ENCODE data around the gene FOXN4.
A peak's percentile ranks its signal among the peaks of the same experiment; 100 is the strongest.

FOXN4 gene

DNA sequence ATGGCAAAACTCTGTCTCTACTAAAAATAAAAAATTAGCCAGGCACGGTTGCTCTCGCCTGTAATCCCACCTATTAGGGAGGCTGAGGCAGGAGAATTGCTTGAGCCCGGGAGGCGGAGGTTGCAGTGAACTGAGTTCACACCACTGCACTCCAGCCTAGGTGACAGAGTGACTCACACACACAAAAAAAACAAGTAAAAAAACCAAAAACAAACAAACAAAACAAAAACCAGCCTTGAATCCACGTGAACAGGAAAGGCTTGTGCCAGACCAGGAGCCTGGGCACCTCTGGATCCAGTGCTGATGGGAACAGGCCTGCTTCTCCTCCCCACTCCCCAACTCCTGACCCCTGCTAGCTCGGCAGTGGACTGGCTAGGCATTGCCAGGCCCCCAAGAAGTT lies 3.5 kb downstream of the FOXN4 start:
- no peak for DNase-seq

DNA sequence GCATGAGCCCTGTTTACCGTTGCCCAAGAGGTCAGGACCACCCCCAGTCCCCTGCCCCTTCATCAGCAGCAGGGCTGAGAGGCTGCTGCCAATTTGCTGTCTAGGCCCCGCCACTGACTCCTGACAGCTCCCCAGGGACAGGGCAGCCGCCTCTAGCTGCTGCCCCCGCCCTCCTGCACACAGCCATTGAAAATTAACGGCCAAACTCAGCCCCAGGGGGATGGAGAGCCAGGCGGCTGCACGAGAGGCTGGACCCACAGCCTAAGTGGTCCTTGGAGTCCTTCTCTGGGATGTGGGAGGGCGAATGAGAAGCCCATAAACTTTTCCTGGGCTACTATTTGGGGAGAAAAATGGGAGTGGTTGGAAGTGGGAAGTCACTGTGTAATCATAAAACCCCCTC lies 4.6 kb downstream of the FOXN4 start:
- no peak for DNase-seq

DNA sequence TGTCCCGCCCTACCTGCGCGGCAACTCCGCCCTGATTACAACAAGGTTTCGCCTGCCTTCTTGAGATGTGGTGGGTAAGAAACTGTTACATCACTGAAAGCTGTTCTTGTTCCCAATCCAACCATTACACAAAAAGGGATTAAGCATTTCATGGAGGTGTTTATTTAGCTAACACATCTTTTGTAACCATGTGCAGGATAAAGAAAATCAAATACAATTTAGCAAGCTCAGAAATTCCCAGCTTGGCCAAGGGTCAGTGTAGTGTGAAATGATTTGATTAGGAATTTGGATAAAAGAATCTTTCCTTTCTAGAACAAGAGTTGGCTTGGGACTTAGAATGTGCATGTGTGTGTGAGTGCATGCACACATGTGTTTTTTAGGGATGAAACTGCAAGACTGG lies 6.3 kb downstream of the FOXN4 start:
- DNase-seq = no peak

DNA sequence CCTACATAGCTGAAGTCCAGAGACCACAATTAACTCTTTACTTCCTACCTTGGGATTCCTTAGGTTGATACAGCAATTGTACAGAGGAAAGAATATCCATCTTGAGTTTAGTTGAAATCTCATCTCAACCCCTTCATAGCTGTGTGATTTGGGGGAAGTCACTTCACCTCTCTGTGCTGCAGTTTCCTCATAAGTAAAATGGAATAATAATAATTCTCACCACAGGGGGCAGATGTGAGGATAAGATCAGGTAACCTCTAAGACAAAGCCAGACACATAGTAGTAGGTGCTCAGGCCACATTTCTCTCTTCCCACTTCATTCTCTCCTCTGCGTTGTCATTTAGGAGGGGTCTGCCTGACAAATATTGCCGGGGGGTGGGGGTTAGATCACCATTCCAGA lies 6.7 kb downstream of the FOXN4 start:
- DNase-seq = no peak

DNA sequence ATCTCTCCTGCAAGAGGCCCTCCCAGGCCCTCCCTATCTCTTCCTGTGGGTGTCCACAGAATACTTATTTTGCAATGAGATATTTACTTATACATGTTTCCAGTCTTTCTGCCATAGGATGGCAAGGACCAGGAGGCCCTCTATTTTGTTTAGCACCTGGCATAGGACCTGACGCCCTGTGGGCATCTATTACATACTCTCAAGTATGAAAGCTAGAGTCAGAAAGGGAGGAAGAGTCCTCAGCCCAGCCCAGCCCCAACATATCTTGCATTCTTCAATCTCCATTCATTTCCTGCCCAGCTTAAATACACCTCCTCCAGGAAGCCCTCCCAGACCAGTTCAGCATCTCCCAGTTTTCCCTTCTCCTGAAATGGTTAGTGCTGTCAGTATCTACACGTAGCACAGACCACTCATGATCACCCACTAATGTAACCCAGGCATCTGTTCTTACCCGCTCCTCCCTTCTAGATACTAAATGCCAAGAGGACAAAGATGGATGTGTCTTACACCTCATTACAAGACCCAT lies 7.4 kb downstream of the FOXN4 start:
- no peak for DNase-seq

- DNase-seq = no peak
Observed at GRCh38 chr12:109299849-109300248, 9.2 kb downstream of the FOXN4 start.

DNA sequence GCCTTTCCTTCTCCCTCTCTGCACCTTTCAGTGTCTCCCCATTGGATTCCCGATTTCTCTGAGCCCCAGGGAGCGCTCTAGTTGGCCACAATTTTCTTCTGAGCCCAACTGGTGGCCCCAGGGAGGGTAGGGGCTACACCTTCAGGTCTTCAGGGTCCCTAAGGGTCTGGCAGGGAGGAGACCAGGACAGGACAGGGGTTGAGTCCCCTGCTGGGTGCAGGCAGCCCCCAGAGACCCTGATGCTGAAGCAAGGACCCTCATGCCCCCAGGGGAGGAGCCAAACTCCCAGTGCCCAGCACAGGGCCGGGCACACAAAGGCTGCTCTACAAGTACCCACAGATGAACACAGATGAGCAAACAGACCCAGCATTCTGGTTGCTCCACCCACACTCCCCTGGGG lies 12.7 kb downstream of the FOXN4 start:
- no peak for DNase-seq

- no peak for DNase-seq
Observed at GRCh38 chr12:109295764-109296425, 13.2 kb downstream of the FOXN4 start.

DNA sequence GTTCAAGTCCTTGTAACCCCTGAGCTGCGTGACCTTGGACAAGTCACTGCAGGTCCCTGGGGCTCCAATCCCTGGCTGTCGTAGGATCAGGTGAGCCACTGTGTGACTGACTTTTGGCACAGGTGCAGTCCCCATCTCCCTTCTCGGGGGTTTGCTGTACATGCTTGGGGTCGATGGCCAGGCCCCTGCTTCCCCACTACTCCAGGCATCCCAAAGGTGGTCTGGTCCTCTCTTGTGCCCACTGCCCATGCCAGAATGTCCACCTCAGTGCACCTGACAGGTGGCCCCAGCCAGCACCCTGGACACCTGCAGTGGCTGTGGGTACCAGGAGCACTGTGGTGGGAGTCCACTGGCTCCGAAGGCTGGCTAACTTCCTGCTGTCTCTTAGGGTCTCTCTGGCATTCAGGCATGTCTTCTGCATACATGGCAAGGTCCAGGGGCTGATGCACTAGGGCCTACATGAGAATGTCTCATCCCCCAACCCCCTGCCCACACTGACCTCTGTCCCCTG lies 14.7 kb downstream of the FOXN4 start:
- DNase-seq = no peak

- no peak for DNase-seq
Observed at GRCh38 chr12:109293106-109293505, 16.0 kb downstream of the FOXN4 start.

DNA sequence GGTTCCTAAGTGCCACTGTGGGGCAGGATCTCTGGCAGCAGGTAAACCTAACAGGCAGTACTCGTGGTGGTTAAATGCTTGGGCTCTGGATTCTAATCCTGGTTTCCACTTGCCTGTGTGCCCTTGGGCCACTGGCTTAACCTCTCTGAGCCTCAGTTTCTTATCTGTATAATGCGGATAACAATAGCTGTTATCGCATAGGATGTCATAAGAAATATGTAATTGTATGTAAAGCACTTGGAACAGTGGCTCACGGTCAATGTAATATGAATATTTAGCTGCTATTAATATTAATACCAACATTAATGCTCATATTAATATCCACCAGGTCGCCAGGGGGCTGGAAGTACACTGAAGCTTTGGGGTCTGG lies 16.8 kb downstream of the FOXN4 start:
- DNase-seq = no peak

DNA sequence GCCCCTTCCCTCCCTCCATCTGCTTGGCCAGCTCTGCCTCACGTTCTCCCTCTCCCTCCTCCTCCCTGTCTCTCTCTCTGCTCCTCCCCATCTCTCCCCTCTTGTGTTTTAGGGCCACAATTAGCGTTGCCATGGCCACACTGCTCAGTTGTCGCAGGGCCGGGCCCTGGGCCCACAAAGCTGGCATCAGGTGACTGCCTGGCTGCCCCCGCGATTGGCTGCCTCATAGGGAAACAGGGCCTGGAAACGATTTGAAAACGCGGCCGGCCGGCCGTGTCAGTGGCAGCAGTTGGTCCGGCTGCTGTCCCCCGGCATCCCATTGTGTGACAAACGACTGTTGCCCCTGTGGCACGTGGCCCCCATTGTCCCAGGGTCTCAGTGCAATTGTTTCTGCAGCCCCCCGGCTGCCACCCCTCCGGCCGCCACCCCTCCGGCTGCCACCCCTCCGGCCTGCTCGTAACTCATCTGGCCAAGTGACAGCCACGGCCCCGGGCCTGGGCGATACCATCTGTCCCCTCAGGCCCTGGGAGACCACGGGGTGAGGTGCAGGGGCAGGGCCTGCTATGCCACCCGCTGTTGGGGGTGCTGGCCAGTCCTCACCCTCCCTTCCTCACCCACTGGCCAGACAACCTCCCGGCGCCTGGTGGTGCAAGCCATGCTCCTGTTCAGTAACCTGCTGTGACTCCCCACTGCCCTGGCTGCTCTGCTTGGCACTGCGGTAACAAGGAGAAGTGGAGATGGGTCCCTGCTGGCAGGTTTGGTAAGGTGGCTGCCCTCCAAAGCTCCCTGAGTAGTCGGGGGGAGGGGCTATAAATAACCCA lies 17.4 kb downstream of the FOXN4 start:
- peak; percentile 97 to 98 for DNase-seq

DNA sequence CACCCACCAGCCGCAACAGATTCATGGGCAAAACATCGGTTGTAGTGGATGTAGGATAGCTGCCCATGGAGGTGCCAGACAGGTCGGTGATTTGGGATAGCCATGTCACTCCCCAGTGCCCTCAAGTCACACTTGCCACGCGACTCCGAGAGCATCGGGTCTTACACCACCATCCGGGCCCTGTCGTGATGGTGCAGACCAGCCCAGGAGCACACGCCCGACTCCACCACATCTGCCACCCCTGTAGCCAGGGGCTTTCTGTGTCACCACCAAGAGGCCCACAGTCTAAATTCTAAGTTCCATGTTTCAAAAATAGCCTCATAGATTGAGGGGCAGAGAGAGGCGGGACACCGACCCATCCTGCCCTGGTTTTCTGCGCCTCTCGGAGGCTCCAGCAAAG lies 18.0 kb downstream of the FOXN4 start:
- DNase-seq = no peak

GRCh38 chr12:109290061-109290460 lies 19.0 kb downstream of the FOXN4 start:
- DNase-seq = no peak

- no peak for DNase-seq
Observed at GRCh38 chr12:109289551-109289950, 19.5 kb downstream of the FOXN4 start.

DNA sequence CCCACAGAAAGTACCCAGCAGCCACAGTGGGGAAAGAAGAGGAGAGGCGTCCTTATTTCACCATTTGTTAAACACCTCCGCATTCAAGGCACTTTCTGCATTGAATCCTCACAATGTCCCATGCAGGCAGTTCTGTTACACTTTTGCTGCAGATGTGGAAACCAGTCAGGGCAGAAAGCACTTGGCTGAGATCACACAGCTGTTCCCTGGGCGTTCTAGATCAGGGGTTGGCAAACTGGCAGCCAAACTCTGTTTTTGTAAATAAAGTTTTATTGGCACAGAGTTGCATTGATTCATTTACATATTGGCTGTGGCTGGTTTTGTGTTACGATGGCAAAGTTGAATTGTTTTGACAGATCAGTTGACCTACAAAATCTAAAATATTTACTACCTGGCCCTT lies 20.1 kb downstream of the FOXN4 start:
- no peak for DNase-seq

DNA sequence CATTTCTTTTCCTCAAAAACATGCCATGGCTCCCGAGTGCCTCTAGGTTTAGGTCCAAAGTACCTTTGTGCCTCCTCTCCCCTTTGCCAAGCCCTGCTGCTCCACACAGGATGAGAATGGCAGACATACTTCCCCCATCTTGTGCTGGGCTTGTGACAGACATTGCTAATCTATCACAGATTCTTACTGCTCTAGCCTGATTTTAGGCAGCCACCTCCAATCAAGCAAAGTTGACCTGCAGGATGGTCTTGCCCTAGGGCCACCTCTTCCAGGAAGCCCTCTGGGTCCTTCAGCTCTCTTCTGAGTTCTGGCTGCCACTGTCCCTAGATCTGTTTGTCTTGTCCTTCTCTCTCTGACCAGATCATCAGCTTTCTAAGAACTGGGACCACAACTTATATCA lies 20.5 kb downstream of the FOXN4 start:
- no peak for DNase-seq

GRCh38 chr12:109287811-109288469 lies 21.1 kb downstream of the FOXN4 start:
- DNase-seq = no peak

- DNase-seq = no peak
Observed at GRCh38 chr12:109287181-109287580, 21.9 kb downstream of the FOXN4 start.

DNA sequence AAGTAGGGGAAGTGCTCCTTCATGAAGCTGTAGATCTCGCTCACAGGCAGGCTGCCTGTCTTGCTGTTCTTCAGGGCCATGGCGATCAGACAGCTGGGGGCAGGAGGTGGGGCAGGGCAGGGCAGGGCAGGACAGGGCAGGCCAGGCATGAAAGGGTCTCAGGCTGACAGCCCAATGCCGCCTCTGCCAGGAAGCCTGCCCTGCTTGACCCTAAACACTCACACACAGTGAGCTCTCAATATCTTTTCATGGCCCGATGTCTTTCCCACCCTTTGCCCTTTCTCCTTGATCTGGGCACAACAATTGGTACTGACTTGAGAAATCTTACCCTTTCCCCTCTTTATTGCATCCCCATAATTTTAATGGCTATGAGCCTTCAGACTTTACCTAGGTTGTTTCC lies 22.4 kb downstream of the FOXN4 start:
- no peak for DNase-seq

- no peak for DNase-seq
Observed at GRCh38 chr12:109286252-109286651, 22.8 kb downstream of the FOXN4 start.

GRCh38 chr12:109284392-109284791 lies 24.7 kb downstream of the FOXN4 start:
- no peak for DNase-seq

DNA sequence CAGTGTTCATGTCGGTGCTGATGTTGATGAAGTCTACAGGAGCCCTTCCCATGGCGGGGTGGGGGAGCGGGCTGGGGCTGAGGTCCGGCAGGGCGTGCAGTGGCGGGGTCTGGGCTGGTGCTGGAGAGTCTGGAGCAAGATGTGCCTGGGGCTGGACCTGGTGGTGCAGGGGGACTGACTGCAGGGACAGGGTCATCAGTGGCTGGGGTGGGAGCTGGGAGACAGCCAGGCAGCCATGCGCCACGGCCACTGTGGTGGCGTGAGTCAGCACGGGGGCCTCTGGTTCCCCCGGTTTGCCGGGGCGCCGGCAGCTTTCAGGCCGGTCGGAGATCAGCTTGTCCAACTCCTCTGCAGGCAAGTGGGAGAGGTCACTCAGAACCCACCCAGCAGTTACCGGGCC lies 27.6 kb downstream of the FOXN4 start:
- no peak for DNase-seq

GRCh38 chr12:109279525-109279924 lies 29.6 kb downstream of the FOXN4 start:
- DNase-seq = no peak

All from cerebellar nuclear complex (tissue), 1 donor.